ENCODE data around the gene FHIT. TPM values are rescaled to one million over a fixed set of nuclear protein-coding genes. Genes with fewer than 3 reads are reported as not detected.

The FHIT gene
- polyA plus RNA-seq, 1 experiment: 0.11 TPM

- ChIA-PET POLR2A (no interaction called here), CTCF (interaction anchor here (0.6 to 0.8 kb wide), 2 partner anchors 18 to 19 kb away, joined by 3 read pairs; no protein-coding TSS in a partner anchor)
- H3K4me3 ChIP-seq (ENCODE audit: low read depth, low read length): no peak overlapping the region
- DNase-seq (ENCODE audit: low read depth): peak; percentile 40
- no peaks in the 10 kb centered on the region for H3K27me3 ChIP-seq (ENCODE audit: control insufficient read depth, insufficient read depth, low read length)
- no peaks in the 10 kb centered on the region for H3K36me3 ChIP-seq (ENCODE audit: control insufficient read depth, insufficient read depth, low read length)
- TF ChIP-seq, protein P1, sequence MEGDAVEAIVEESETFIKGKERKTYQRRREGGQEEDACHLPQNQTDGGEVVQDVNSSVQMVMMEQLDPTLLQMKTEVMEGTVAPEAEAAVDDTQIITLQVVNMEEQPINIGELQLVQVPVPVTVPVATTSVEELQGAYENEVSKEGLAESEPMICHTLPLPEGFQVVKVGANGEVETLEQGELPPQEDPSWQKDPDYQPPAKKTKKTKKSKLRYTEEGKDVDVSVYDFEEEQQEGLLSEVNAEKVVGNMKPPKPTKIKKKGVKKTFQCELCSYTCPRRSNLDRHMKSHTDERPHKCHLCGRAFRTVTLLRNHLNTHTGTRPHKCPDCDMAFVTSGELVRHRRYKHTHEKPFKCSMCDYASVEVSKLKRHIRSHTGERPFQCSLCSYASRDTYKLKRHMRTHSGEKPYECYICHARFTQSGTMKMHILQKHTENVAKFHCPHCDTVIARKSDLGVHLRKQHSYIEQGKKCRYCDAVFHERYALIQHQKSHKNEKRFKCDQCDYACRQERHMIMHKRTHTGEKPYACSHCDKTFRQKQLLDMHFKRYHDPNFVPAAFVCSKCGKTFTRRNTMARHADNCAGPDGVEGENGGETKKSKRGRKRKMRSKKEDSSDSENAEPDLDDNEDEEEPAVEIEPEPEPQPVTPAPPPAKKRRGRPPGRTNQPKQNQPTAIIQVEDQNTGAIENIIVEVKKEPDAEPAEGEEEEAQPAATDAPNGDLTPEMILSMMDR (IDR thresholded peaks at IDR 0.05; ENCODE audit: insufficient read depth, low read depth, low read length): no peak
Observed at GRCh38 chr3:60754617-60755016, 496.6 kb downstream of the FHIT start.

GRCh38 chr3:60752809-60753208, 498.4 kb downstream of the FHIT start:
- ChIA-PET POLR2A (no interaction called here), CTCF (no interaction called here)
- TF ChIP-seq, protein P1 (IDR thresholded peaks at IDR 0.05; ENCODE audit: insufficient read depth, low read depth, low read length): no peak
- H3K27me3 ChIP-seq (ENCODE audit: control insufficient read depth, insufficient read depth, low read length): no peaks in the 10 kb centered on the region
- no peaks in the 10 kb centered on the region for H3K36me3 ChIP-seq (ENCODE audit: control insufficient read depth, insufficient read depth, low read length)
- DNase-seq (ENCODE audit: low read depth): peak; percentile 53
- no peak overlapping the region for H3K4me3 ChIP-seq (ENCODE audit: low read depth, low read length)

- DNase-seq (ENCODE audit: low read depth): no peak
- CTCF ChIA-PET: no interaction called here
- TF ChIP-seq, protein P1 (IDR thresholded peaks at IDR 0.05; ENCODE audit: insufficient read depth, low read depth, low read length): no peak
- Histone ChIP-seq H3K4me3 (ENCODE audit: low read depth, low read length) (no peak overlapping the region), H3K36me3 (ENCODE audit: control insufficient read depth, insufficient read depth, low read length) (no peaks in the 10 kb centered on the region), H3K27me3 (ENCODE audit: control insufficient read depth, insufficient read depth, low read length) (no peaks in the 10 kb centered on the region)
- POLR2A ChIA-PET: no interaction called here
Observed at GRCh38 chr3:60746695-60747416, 504.4 kb downstream of the FHIT start.

DNA sequence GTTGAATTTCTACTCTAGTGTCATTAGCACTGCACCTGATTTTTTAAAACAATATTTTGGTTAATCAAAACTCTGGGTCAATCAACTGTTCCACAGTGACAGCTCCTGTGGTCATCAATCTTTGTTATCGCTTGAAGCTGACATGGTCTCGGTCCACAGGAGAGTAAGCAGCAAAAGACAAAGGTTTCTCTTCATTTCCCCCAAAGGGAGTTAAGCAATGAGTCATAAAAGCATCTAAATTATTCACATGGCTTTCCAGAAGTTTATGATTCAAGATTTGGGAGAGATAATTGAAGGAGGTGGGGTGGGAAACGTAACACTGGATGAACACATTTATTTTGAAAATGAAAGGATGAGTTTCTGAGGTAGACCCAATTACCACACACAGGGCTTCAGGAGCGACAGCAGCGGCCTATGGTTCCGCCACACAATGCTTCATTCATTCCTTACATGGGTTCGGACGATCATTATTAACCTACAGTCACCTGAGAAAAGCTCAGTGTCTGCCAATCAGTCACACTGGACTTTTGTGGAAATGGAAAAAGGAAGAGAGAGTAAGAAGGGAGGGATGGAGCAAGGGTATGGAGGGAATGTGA, 505.1 kb downstream of the FHIT start:
- Histone ChIP-seq H3K27me3 (ENCODE audit: control insufficient read depth, insufficient read depth, low read length) (no peaks in the 10 kb centered on the region), H3K4me3 (ENCODE audit: low read depth, low read length) (no peak overlapping the region), H3K36me3 (ENCODE audit: control insufficient read depth, insufficient read depth, low read length) (no peaks in the 10 kb centered on the region)
- DNase-seq (ENCODE audit: low read depth): no peak
- TF ChIP-seq, protein P1 (IDR thresholded peaks at IDR 0.05; ENCODE audit: insufficient read depth, low read depth, low read length): no peak
- ChIA-PET CTCF (no interaction called here), POLR2A (no interaction called here)

GRCh38 chr3:60743631-60744164, 507.6 kb downstream of the FHIT start:
- Histone ChIP-seq H3K36me3 (ENCODE audit: control insufficient read depth, insufficient read depth, low read length) (no peaks in the 10 kb centered on the region), H3K27me3 (ENCODE audit: control insufficient read depth, insufficient read depth, low read length) (no peaks in the 10 kb centered on the region), H3K4me3 (ENCODE audit: low read depth, low read length) (no peak overlapping the region)
- no peak for DNase-seq (ENCODE audit: low read depth)
- TF ChIP-seq, protein P1 (IDR thresholded peaks at IDR 0.05; ENCODE audit: insufficient read depth, low read depth, low read length): no peak
- POLR2A ChIA-PET: no interaction called here
- CTCF ChIA-PET: no interaction called here

Measured in BJ (cell line).